ENCODE results near the gene CA12. TPM values are rescaled to one million over a fixed set of nuclear protein-coding genes. Genes with fewer than 3 reads are reported as not detected.
"Not testable (repeated sequence)": the region's sequence is repeated elsewhere in the genome, so short reads cannot be mapped to it uniquely, and the experiment has no call there.

The CA12 gene
- 3.7 and 5.6 TPM in 2 replicates for total RNA-seq (2014; rRNA removed; shearing (Covaris generic))

DNA sequence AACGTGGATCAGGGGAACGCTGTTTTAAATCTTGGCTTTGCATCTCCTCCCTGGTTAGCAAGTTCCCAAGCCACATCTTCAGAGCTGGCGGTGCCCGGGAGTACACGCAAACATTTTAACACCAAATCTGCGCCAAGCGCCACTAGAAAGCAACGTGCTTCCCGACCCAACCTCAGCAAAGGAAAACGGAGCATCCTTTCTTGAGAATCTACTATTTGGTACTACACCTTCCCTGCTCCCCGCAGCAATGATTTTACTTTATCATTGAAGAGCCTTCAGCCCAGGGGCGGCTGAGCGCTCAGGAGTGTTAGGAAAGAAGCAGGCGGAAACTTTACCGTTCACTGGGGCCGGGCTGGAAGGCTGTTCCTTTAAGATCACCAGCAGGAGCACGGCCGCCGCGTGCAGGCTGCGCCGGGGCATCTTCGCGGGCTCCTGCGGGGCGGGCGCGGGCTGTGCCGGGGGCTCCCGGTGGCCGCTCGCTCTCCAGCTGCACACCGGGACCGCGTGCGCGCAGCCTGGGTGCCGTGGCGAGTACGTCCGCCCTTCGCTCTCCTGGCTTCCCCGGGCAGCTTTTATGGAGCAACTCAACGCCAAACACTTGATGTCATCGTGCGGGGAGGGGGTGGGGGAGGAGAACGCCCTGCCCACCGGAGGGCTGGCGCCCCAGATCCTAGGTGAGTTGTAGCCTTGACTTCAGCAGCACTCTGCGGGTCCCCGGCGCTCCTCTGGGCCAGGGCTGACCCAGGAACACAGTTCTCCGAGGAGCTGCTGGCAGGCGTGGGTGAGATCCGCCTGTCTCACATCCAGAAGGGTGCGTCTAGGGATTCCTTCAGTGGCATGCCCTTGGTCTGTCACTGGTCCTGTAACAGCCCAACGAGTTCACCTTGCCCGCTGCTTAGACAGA, at the start of gene CA12:
CA12 (minus strand) TSS at position 546 of the 904 bp plus-strand sequence; CDS start at position 420, 126 bp downstream.
- Histone ChIP-seq H3K4me1 (replicated peaks) (peaks cover 14% of the 10 kb centered on the region), H3K27me3 (replicated peaks) (no peaks in the 10 kb centered on the region), H3K36me3 (no peaks in the 10 kb centered on the region), H3K9me3 (replicated peaks) (0 out of 2 replicates have a peak, but pooled peaks cover 3% of the 10 kb centered on the region), H3K4me3 (peak within 1 kb of the TSS; percentile 43), H3K27ac (no peak within 1 kb of the TSS)
- peak; percentile 40 to 42 for DNase-seq (ENCODE audit: low read depth in 1 of 2, low spot score in 2 of 2)

DNA sequence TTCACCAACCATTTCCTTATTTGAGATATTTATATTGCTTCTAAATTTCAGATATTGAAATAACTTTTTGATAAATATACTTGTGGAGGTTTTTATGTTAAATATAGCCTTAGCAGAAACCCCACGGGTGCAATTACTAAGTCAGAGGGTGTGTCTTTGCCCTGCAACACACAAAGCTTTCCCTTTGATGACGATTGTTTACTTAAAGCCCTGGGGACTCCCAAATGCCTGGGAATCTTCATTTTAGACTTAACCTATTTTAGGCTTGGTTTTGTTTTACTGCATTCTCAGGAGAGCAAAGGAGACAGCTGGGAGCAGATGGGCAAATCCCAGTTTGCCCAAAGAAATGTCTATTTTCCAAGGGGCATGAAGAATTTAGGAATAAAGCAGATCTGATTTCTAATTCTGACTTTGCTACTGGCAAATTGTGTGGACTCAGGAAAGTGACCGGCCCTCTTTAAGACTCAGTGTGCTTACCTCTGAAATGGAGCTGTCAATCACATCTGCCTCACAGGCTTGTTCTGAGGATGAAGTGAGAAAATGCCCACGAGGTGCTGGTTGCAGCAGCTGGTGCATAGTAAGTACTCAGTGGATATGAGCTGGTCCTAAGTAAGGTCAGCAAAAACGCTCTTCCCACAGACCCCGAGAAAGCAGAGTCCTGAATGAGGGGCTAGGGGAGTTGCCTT, 49.3 kb upstream of the CA12 start:
- no peaks in the 10 kb centered on the region for H3K27me3 ChIP-seq (replicated peaks)
- no peak overlapping the region for H3K4me3 ChIP-seq
- no peaks in the 10 kb centered on the region for H3K9me3 ChIP-seq (replicated peaks)
- H3K27ac ChIP-seq, result no peak overlapping the region
- H3K36me3 ChIP-seq, result no peaks in the 10 kb centered on the region
- peaks cover 30% of the 10 kb centered on the region for H3K4me1 ChIP-seq (replicated peaks)
- DNase-seq (ENCODE audit: low read depth in 1 of 2, low spot score in 2 of 2), result no peak

DNA sequence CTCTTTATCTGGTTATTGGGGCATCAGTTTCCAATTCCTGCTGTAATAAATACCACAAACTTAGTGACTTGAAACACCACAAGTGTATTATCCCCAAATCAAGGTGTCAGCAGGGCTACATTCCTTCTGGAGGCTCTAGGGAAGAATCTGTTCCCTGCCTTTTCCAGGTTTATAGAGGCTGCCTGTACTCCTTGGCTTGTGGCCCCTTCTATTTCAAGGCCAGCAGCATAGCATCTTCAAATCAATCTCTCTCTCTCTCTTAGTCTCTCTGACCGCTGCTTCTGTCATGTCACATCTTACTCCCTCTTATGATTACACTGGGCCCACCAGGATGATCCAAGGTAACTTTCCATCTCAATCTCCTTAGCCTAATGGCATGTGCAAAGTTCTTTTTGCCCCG, 44.9 kb upstream of the CA12 start:
- H3K4me3 ChIP-seq, result no peak overlapping the region
- no peaks in the 10 kb centered on the region for H3K36me3 ChIP-seq

DNA sequence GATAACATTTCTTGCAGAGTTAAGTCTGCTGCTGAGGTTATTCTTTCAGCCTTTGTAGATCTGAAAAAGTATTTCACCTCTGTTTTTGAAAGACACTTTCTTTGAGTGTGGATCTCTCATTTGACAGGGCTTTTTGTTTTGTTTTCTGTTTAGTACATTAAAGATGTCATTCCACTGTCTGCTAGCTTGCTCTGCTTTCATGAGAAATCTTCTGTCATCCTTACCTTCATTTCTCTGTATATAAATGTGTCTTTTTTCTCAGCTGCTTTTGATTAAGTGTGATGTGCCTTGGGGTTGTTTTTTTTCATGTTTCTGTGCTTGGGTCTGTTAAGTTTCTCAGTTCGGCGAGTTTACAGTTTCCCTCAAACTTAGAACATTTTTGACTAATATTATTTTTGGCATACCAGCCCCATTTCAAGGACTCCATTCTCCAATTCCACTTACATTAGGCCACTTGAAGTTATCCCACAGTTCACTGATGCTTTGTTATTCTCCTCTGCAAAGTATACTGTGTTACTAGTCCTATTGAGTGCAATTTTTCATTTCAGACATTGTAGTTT, 43.9 kb upstream of the CA12 start:
- Histone ChIP-seq H3K27ac (no peak overlapping the region), H3K27me3 (replicated peaks) (no peaks in the 10 kb centered on the region), H3K4me3 (no peak overlapping the region), H3K4me1 (replicated peaks) (peaks cover 12% of the 10 kb centered on the region), H3K36me3 (no peaks in the 10 kb centered on the region), H3K9me3 (replicated peaks) (0 out of 2 replicates have a peak, but pooled peaks cover 4% of the 10 kb centered on the region)
- DNase-seq (ENCODE audit: low read depth in 1 of 2, low spot score in 2 of 2), result no peak

More for the DNA sequence above, 44.9 kb upstream of the CA12 start:
- no peak for DNase-seq (ENCODE audit: low read depth in 1 of 2, low spot score in 2 of 2)
- H3K27ac ChIP-seq, result no peak overlapping the region
- no peaks in the 10 kb centered on the region for H3K27me3 ChIP-seq (replicated peaks)
- H3K4me1 ChIP-seq (replicated peaks), result peaks cover 21% of the 10 kb centered on the region
- 0 out of 2 replicates have a peak, but pooled peaks cover 4% of the 10 kb centered on the region for H3K9me3 ChIP-seq (replicated peaks)

DNA sequence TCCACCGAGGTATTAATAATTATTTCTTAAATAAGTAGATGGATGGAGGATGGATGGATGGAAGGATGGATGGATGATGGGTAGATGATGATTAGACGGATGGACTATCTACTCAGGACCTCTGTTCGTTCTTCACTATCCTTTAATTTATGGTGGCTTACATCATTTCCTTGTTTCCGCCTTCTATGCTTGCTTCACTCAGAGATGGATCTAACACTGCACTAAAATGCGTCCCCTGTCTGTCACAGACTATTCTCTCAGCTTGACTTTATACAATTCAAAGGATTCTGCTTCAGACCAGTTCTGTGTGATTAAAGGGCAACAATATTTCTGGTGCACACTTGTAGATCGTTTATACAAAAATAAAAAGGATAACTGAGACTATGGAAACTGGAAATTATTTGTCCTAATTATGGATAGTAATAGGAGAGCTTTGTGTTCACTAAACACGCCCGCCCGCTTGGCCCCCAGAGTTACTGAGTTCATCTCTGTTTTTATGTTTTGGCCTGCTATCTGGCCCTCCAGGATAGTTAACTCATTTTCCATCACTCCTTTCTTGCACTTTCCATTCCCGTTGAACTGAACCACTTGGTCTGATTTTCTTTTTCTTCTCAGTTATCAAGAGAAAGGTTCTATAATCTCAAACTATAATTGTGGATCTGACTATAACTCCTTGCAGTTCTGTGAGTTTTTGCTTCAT, 41.4 kb upstream of the CA12 start:
- H3K4me1 ChIP-seq (replicated peaks), result peaks cover 11% of the 10 kb centered on the region; the same call in 1 of the 2 replicates
- H3K27ac ChIP-seq, result no peak overlapping the region
- H3K9me3 ChIP-seq (replicated peaks), result 0 out of 2 replicates have a peak, but pooled peaks cover 4% of the 10 kb centered on the region
- no peak for DNase-seq (ENCODE audit: low read depth in 1 of 2, low spot score in 2 of 2)
- no peaks in the 10 kb centered on the region for H3K27me3 ChIP-seq (replicated peaks)
- no peak overlapping the region for H3K4me3 ChIP-seq
- no peaks in the 10 kb centered on the region for H3K36me3 ChIP-seq

DNA sequence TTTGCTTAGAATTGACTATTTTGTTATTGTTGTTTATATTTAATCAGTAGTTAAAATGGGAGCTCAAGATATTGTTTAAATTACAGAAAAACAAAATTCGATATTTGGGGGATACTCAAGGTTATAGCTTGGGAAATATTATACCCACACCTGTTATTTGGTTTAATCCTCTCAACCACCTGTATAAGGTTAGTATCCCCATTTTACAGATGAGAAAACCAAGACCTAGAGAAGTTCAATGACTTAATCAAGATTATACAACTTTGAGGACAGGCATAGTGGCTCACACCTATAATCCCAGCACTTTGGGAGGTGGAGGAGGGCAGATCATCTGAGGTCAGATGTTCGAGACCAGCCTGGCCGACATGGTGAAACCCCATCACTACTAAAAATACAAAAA, 39.8 kb upstream of the CA12 start:
- DNase-seq (ENCODE audit: low read depth in 1 of 2, low spot score in 2 of 2), result no peak
- Histone ChIP-seq H3K9me3 (replicated peaks) (0 out of 2 replicates have a peak, but pooled peaks cover 4% of the 10 kb centered on the region), H3K36me3 (no peaks in the 10 kb centered on the region), H3K4me1 (replicated peaks) (peaks cover 3% of the 10 kb centered on the region; the same call in 1 of the 2 replicates), H3K27ac (no peak overlapping the region), H3K4me3 (no peak overlapping the region), H3K27me3 (replicated peaks) (no peaks in the 10 kb centered on the region)

DNA sequence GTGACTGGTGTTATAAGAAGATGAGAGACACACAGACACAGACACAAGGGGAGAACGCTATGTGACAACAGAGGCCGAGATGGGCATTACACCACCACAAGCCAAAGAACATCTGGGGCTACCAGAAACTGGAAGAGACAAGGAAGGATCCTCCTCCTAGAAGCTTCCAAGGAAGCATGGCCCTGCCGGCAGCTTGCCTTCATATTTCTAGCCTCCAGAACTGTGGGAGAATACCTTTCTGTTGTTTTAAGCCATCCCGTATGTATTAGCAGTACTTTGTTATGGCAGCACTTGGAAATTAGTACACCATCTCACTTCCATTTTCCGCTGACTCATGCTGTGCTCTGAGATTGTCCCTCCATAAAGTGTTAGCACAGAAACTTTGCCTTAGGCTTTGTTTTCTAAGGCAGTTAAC, 38.7 kb upstream of the CA12 start:
- no peaks in the 10 kb centered on the region for H3K36me3 ChIP-seq
- DNase-seq (ENCODE audit: low read depth in 1 of 2, low spot score in 2 of 2), result no peak
- H3K27me3 ChIP-seq (replicated peaks), result no peaks in the 10 kb centered on the region
- no peaks in the 10 kb centered on the region for H3K9me3 ChIP-seq (replicated peaks)
- H3K27ac ChIP-seq, result no peak overlapping the region
- H3K4me1 ChIP-seq (replicated peaks), result 0 out of 2 replicates have a peak, but pooled peaks cover 3% of the 10 kb centered on the region
- H3K4me3 ChIP-seq, result no peak overlapping the region

DNA sequence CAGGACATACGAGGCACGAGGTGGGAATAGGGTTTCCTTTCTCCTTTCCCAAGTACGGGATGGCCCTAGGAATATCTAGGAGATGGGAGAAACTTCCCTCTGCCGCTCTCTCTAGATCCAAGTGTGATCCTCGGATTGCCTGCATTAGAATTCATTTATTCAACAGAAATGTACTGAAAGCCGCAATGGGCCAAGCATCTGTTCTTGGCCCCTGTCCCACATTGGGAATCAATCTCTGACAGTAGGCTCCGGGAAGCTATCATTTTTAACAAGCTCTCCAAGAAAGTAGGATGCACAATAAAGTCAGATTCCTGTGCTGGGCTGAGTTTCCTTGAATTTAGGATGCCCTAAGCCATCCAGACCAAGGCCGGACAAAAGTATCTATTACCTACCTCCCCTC, 37.2 kb upstream of the CA12 start:
- Histone ChIP-seq H3K9me3 (replicated peaks) (no peaks in the 10 kb centered on the region), H3K27me3 (replicated peaks) (no peaks in the 10 kb centered on the region), H3K27ac (no peak overlapping the region), H3K4me3 (no peak overlapping the region), H3K4me1 (replicated peaks) (0 out of 2 replicates have a peak, but pooled peaks cover 3% of the 10 kb centered on the region), H3K36me3 (no peaks in the 10 kb centered on the region)
- DNase-seq (ENCODE audit: low read depth in 1 of 2, low spot score in 2 of 2), result no peak

DNA sequence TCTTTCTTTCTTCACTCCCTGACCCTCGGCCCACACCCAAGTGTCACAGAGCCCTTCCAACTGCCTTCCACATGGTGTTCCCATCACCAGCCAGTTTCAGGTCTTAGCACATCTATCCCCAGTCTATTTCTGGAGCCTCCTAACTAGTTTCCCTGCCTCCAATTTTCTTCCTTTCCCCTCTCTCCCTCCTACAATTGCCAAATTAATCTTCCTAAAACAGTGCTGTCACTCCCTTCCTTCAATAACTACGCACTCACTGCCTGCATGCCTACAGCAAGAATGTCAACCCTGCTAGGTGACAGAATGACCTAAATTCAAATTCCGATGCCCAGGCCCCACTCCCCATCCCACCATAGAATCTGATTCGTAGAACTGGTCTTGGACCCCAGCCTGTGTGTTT, 36.1 kb upstream of the CA12 start:
- Histone ChIP-seq H3K27me3 (replicated peaks) (no peaks in the 10 kb centered on the region), H3K4me1 (replicated peaks) (0 out of 2 replicates have a peak, but pooled peaks cover 3% of the 10 kb centered on the region), H3K9me3 (replicated peaks) (no peaks in the 10 kb centered on the region), H3K27ac (no peak overlapping the region), H3K36me3 (no peaks in the 10 kb centered on the region), H3K4me3 (no peak overlapping the region)
- DNase-seq (ENCODE audit: low read depth in 1 of 2, low spot score in 2 of 2), result no peak

DNA sequence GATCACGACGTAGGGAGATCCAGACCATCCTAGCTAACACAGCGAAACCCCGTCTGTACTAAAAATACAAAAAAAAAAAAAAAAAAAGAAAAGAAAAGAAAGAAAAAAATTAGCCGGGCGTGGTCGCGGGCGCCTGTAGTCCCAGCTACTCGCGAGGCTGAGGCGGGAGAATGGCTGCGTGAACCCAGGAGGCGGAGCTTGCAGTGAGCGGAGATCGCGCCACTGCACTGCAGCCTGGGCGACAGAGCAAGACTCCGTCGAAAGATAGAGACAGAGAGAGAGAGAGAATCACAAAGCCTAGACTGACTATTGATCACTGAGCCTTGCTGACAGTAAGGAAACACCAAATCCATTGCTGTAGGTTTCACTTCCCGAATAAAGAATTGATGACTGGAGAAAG, 35.6 kb upstream of the CA12 start:
- H3K4me1 ChIP-seq (replicated peaks); H3K27ac ChIP-seq; H3K4me3 ChIP-seq; H3K27me3 ChIP-seq (replicated peaks); DNase-seq (ENCODE audit: low read depth in 1 of 2, low spot score in 2 of 2); H3K9me3 ChIP-seq (replicated peaks); H3K36me3 ChIP-seq: not testable (repeated sequence)

DNA sequence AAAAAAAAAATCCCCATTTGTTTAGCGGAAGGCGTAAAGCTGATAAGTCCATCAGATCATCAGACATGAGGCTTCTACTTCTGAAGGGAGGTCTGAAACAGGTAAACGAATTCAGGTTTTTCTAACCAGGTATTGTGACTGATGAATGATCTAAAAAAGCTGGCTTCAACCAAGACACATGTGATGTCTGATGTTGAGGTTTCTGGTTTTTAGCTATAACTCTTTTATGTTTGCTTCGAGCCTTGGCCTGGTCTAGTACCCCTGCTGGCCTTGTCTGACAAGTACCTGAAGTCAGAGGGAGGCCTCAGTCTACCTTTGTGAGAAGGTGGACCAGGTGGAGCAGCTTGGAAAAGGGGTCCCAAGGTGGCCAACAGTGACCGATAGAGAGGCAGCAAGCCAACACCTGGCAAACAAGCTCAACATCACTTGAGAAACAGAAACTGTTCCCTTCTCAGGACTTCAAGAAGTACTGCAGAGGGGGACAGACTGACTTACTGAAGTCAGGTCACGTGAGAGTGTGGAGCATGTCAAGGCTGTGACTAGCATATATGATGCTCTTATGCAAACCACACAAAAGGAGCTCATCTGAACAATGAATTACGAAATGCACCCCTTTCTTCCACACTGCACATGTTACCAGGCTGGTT, 33.0 kb upstream of the CA12 start:
- H3K36me3 ChIP-seq, result no peaks in the 10 kb centered on the region
- H3K4me1 ChIP-seq (replicated peaks), result no peaks in the 10 kb centered on the region
- H3K27me3 ChIP-seq (replicated peaks), result no peaks in the 10 kb centered on the region
- no peak overlapping the region for H3K27ac ChIP-seq
- no peaks in the 10 kb centered on the region for H3K9me3 ChIP-seq (replicated peaks)
- no peak for DNase-seq (ENCODE audit: low read depth in 1 of 2, low spot score in 2 of 2)
- H3K4me3 ChIP-seq, result no peak overlapping the region

DNA sequence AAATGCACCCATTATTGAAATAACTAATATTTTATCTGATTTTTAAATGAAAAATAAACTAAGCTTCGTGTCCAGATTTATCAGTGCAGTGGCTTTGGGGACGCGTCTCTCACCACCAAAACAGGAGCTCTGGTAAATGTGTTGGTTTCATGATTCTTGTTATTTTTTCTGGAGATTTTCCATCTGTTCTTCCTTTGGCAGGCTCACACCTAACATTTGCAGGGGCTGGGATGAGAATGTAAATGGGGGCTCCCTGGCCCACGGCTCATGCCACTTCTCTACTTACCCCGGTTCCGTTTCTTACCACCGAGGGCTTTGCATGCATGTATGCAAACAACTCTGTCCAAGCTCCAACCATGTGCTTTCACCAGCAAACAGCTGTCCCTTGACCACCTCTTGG, 30.9 kb upstream of the CA12 start:
- Histone ChIP-seq H3K9me3 (replicated peaks) (no peaks in the 10 kb centered on the region), H3K4me3 (no peak overlapping the region), H3K36me3 (no peaks in the 10 kb centered on the region), H3K4me1 (replicated peaks) (no peaks in the 10 kb centered on the region), H3K27me3 (replicated peaks) (no peaks in the 10 kb centered on the region), H3K27ac (no peak overlapping the region)
- DNase-seq (ENCODE audit: low read depth in 1 of 2, low spot score in 2 of 2), result no peak

DNA sequence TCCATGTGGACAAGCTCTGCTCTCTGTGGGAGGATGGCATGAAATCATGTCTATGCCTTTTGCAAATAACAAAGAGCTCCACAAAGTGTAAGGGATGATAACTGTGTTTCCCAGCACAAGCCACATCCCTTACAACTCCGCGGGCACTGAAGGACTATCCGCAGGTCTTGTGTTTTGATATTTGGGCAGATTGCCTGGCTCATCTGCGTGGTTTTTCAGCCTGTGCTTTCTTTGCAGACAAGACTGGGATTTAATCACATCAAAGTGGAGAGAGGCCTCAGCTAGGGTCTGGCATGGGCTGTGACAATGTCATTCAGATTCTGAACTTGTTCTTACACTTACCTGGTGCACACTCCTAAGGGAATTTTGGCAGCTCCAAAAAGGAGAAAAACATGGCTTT, 30.2 kb upstream of the CA12 start:
- H3K36me3 ChIP-seq, result no peaks in the 10 kb centered on the region
- H3K27me3 ChIP-seq (replicated peaks), result no peaks in the 10 kb centered on the region
- H3K27ac ChIP-seq, result no peak overlapping the region
- H3K9me3 ChIP-seq (replicated peaks), result no peaks in the 10 kb centered on the region
- DNase-seq (ENCODE audit: low read depth in 1 of 2, low spot score in 2 of 2), result no peak
- H3K4me3 ChIP-seq, result no peak overlapping the region
- no peaks in the 10 kb centered on the region for H3K4me1 ChIP-seq (replicated peaks)
